Neural progenitor cell (in vitro differentiated cells): ENCODE data around the gene QKI.

ENCODE experiments used
- CTCF ChIP-seq: fragments of 200-600 bp; sonication (generic); IDR thresholded peaks from 2 replicates; pipeline ENCODE4 v1.5.1; 2017; ENCODE audit warnings: antibody characterized with exemption, mild to moderate bottlenecking
- EZH2 ChIP-seq: fragments of 200-600 bp; sonication (generic); IDR thresholded peaks from 2 replicates; pipeline ENCODE4 v1.6.1; 2017; ENCODE audit warnings: antibody characterized with exemption, mild to moderate bottlenecking, moderate library complexity

DNA sequence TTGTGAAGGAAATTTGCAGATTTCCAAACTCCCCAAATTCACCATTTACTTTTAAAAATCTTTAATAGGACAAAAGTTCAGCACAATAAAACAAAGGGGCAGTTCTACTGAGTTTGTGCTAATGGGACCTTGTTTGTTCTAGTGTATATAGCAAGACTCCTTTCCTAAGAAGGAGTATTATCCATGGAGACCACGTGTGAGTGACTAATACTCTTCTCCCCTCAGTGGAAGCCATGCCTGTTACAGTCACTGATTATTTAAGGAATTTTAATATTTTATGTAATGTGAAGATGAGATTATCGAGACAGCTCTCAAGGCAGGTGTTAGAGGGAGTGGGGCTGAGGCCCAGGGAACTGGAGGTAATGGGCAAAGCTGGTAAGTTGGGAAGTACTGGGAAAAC, 16.4 kb upstream of the QKI start:
- TF ChIP-seq CTCF, result no peak
- TF ChIP-seq EZH2, result no peak
